Astrocyte of the hippocampus (primary cell): ENCODE measurements around the gene SAG.
"Not testable (repeated sequence)": the region's sequence is repeated elsewhere in the genome, so short reads cannot be mapped to it uniquely, and the experiment has no call there.

ENCODE experiments used
- DNase-seq: peaks from one replicate; pipeline ENCODE4 v3.0.0; 2011; ENCODE audit warnings: low read depth, low spot score

Gene SAG

GRCh38 chr2:233329489-233330135 is 22.0 kb downstream of the SAG start:
- peak; percentile 71 for DNase-seq

GRCh38 chr2:233331536-233331935 is 23.9 kb downstream of the SAG start:
- DNase-seq: no peak

- DNase-seq: no peak
Measured at GRCh38 chr2:233332125-233332524, 24.5 kb downstream of the SAG start.

GRCh38 chr2:233334915-233335314 is 27.3 kb downstream of the SAG start:
- DNase-seq: no peak

- DNase-seq: not testable (repeated sequence)
Measured at GRCh38 chr2:233336091-233336490, 28.5 kb downstream of the SAG start.

GRCh38 chr2:233336541-233336940 is 28.9 kb downstream of the SAG start:
- DNase-seq: no peak

GRCh38 chr2:233338046-233338445 is 30.4 kb downstream of the SAG start:
- no peak for DNase-seq

- no peak for DNase-seq
Measured at GRCh38 chr2:233338812-233339368, 31.3 kb downstream of the SAG start.

GRCh38 chr2:233339427-233339826 is 31.8 kb downstream of the SAG start:
- no peak for DNase-seq

- no peak for DNase-seq
Measured at GRCh38 chr2:233341296-233341695, 33.7 kb downstream of the SAG start.

GRCh38 chr2:233342301-233342700 is 34.7 kb downstream of the SAG start:
- DNase-seq: no peak

- no peak for DNase-seq
Measured at GRCh38 chr2:233343171-233343705, 35.6 kb downstream of the SAG start.

- DNase-seq: no peak
Measured at GRCh38 chr2:233346376-233346775, 38.8 kb downstream of the SAG start.

- no peak for DNase-seq
Measured at GRCh38 chr2:233346930-233347329, 39.3 kb downstream of the SAG start.

GRCh38 chr2:233349005-233349998 is 41.7 kb downstream of the SAG start:
- no peak for DNase-seq

GRCh38 chr2:233350708-233351107 is 43.1 kb downstream of the SAG start:
- peak; percentile 88 for DNase-seq

- DNase-seq: peak; percentile 23
Measured at GRCh38 chr2:233351423-233351822, 43.8 kb downstream of the SAG start.

GRCh38 chr2:233352141-233352842 is 44.7 kb downstream of the SAG start:
- DNase-seq: no peak

- DNase-seq: no peak
Measured at GRCh38 chr2:233353101-233353768, 45.6 kb downstream of the SAG start.

GRCh38 chr2:233353769-233354499 is 46.3 kb downstream of the SAG start, which contains the start of gene DGKD:
Gene DGKD (plus strand): TSS chr2:233354494. CDS start chr2:233354519, 25 bp downstream.
- peak; percentile 78 for DNase-seq
